Measurements from ENCODE around the gene TGIF2. TPM values are rescaled to one million over a fixed set of nuclear protein-coding genes. Genes with fewer than 3 reads are reported as not detected.

The TGIF2 gene
- total and polyA plus RNA-seq, 2 of the 13 experiments (the other 11 are each of a cell fraction or from before 2014, with no cell fraction given) = 41.3 to 53.9 TPM

DNA sequence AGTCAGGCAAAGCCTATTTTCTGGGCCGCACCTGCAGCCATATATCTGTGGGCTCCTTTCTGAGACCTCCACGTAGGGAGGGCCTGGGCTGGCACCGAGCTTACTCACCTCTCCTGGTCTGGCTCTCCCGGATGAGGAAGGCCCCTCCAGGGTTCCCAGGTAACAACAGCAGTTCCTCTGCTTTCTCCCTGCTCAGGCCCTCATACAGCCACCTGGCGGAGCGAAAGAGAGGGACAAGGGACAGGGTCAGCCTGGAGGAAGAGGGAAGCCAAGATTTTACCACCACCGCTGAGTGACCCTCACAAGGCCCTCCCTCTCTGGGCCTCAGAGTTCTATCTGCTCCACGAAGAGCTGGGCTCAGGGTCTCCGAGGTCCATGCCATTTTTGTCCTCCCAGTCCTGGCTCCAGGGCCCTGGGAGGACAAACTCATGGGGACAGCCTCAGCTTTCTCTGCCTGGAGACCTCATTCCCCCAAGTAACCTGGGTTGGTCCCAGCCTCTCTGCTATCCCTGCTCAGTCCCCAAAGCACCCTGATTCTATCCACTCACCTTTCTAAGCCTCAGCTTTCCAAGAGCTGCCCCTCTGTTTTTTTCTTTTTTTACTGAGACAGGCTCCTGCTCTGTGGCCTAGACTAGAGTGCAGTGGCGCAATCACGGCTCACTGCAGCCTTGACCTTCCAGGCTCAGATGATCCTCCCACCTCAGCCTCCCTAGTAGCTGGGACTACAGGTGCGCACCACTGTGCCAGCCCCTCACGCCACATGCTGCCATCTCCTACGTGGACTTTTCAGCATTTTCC, 59.3 kb downstream of the TGIF2 start (continued):
- TF ChIP-seq, protein P1, sequence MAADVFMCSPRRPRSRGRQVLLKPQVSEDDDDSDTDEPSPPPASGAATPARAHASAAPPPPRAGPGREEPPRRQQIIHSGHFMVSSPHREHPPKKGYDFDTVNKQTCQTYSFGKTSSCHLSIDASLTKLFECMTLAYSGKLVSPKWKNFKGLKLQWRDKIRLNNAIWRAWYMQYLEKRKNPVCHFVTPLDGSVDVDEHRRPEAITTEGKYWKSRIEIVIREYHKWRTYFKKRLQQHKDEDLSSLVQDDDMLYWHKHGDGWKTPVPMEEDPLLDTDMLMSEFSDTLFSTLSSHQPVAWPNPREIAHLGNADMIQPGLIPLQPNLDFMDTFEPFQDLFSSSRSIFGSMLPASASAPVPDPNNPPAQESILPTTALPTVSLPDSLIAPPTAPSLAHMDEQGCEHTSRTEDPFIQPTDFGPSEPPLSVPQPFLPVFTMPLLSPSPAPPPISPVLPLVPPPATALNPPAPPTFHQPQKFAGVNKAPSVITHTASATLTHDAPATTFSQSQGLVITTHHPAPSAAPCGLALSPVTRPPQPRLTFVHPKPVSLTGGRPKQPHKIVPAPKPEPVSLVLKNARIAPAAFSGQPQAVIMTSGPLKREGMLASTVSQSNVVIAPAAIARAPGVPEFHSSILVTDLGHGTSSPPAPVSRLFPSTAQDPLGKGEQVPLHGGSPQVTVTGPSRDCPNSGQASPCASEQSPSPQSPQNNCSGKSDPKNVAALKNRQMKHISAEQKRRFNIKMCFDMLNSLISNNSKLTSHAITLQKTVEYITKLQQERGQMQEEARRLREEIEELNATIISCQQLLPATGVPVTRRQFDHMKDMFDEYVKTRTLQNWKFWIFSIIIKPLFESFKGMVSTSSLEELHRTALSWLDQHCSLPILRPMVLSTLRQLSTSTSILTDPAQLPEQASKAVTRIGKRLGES (CRISPR knock-in tag; IDR thresholded peaks at IDR 0.05; ENCODE audit: borderline replicate concordance) = no peak
- TF ChIP-seq ZNF839 (CRISPR knock-in tag; IDR thresholded peaks at IDR 0.05; ENCODE audit: borderline replicate concordance) = 0 out of 2 replicates have a peak, but pooled peaks have one; percentile 46
- TF ChIP-seq EHMT2 (IDR thresholded peaks at IDR 0.05; ENCODE audit: borderline replicate concordance, low read depth, low read length) = no peak
- TF ChIP-seq ZNF777 (CRISPR knock-in tag; IDR thresholded peaks at IDR 0.05) = no peak
- TF ChIP-seq, protein P2, sequence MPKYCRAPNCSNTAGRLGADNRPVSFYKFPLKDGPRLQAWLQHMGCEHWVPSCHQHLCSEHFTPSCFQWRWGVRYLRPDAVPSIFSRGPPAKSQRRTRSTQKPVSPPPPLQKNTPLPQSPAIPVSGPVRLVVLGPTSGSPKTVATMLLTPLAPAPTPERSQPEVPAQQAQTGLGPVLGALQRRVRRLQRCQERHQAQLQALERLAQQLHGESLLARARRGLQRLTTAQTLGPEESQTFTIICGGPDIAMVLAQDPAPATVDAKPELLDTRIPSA (CRISPR knock-in tag; IDR thresholded peaks at IDR 0.05; ENCODE audit: borderline replicate concordance) = no peak
- TF ChIP-seq SMARCE1 (IDR thresholded peaks at IDR 0.05; ENCODE audit: borderline replicate concordance) = no peak
- no peak; the same call in 1 of the 2 replicates for TF ChIP-seq KMT2B (CRISPR knock-in tag; IDR thresholded peaks at IDR 0.05)
- TF ChIP-seq ZBTB7A (CRISPR knock-in tag; IDR thresholded peaks at IDR 0.05) = no peak
- TF ChIP-seq, protein P3, sequence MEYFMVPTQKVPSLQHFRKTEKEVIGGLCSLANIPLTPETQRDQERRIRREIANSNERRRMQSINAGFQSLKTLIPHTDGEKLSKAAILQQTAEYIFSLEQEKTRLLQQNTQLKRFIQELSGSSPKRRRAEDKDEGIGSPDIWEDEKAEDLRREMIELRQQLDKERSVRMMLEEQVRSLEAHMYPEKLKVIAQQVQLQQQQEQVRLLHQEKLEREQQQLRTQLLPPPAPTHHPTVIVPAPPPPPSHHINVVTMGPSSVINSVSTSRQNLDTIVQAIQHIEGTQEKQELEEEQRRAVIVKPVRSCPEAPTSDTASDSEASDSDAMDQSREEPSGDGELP (IDR thresholded peaks at IDR 0.05; ENCODE audit: borderline replicate concordance, low read depth) = peak; percentile 6; the same call in 1 of the 2 replicates
- TF ChIP-seq SALL1 (CRISPR knock-in tag; IDR thresholded peaks at IDR 0.05) = peak; percentile 59
- TF ChIP-seq, protein P4, sequence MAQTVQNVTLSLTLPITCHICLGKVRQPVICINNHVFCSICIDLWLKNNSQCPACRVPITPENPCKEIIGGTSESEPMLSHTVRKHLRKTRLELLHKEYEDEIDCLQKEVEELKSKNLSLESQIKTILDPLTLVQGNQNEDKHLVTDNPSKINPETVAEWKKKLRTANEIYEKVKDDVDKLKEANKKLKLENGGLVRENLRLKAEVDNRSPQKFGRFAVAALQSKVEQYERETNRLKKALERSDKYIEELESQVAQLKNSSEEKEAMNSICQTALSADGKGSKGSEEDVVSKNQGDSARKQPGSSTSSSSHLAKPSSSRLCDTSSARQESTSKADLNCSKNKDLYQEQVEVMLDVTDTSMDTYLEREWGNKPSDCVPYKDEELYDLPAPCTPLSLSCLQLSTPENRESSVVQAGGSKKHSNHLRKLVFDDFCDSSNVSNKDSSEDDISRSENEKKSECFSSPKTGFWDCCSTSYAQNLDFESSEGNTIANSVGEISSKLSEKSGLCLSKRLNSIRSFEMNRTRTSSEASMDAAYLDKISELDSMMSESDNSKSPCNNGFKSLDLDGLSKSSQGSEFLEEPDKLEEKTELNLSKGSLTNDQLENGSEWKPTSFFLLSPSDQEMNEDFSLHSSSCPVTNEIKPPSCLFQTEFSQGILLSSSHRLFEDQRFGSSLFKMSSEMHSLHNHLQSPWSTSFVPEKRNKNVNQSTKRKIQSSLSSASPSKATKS (CRISPR knock-in tag; IDR thresholded peaks at IDR 0.05) = no peak
- TF ChIP-seq REPIN1 (CRISPR knock-in tag; IDR thresholded peaks at IDR 0.05; ENCODE audit: borderline replicate concordance, low read depth) = peak; percentile 76; the same call in 1 of the 2 replicates
- TF ChIP-seq TP53 (CRISPR knock-in tag; conservative IDR thresholded peaks at IDR 0.05) = no peak
- TF ChIP-seq MATR3 (CRISPR knock-in tag; IDR thresholded peaks at IDR 0.05) = no peak; the same call in 1 of the 2 replicates
- TF ChIP-seq PRPF4 (IDR thresholded peaks at IDR 0.05; ENCODE audit: low read depth, low read length, poor library complexity, severe bottlenecking) = peak; percentile 34
- TF ChIP-seq, protein P5, sequence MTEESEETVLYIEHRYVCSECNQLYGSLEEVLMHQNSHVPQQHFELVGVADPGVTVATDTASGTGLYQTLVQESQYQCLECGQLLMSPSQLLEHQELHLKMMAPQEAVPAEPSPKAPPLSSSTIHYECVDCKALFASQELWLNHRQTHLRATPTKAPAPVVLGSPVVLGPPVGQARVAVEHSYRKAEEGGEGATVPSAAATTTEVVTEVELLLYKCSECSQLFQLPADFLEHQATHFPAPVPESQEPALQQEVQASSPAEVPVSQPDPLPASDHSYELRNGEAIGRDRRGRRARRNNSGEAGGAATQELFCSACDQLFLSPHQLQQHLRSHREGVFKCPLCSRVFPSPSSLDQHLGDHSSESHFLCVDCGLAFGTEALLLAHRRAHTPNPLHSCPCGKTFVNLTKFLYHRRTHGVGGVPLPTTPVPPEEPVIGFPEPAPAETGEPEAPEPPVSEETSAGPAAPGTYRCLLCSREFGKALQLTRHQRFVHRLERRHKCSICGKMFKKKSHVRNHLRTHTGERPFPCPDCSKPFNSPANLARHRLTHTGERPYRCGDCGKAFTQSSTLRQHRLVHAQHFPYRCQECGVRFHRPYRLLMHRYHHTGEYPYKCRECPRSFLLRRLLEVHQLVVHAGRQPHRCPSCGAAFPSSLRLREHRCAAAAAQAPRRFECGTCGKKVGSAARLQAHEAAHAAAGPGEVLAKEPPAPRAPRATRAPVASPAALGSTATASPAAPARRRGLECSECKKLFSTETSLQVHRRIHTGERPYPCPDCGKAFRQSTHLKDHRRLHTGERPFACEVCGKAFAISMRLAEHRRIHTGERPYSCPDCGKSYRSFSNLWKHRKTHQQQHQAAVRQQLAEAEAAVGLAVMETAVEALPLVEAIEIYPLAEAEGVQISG (CRISPR knock-in tag; IDR thresholded peaks at IDR 0.05) = peak; percentile 45
- TF ChIP-seq CREM (IDR thresholded peaks at IDR 0.05) = no peak
- no peak for TF ChIP-seq CREM (CRISPR knock-in tag; IDR thresholded peaks at IDR 0.05)
- TF ChIP-seq PCBP1 (IDR thresholded peaks at IDR 0.05; ENCODE audit: borderline replicate concordance, low read depth, low read length) = no peak
- TF ChIP-seq DMAP1 (CRISPR knock-in tag; IDR thresholded peaks at IDR 0.05) = peak; percentile 53
